ENCODE data around the gene CCDC15. TPM values are rescaled to one million over a fixed set of nuclear protein-coding genes. Genes with fewer than 3 reads are reported as not detected.

Gene CCDC15
- total RNA-seq, 1 donor from 2014 or later = 4.0 TPM

- H3K36me3 Mint-ChIP-seq (ENCODE audit: insufficient read depth) = no peaks in the 10 kb centered on the region
- no peak for TF ChIP-seq CTCF (IDR thresholded peaks at IDR 0.05; ENCODE audit: unreplicated experiment)
- DNase-seq (ENCODE audit: low spot score, unreplicated experiment) = no peak
- no peaks in the 10 kb centered on the region for H3K9me3 Mint-ChIP-seq (ENCODE audit: low read depth)
- no peak overlapping the region for H3K27ac Mint-ChIP-seq
- no peaks in the 10 kb centered on the region for H3K4me1 Mint-ChIP-seq (ENCODE audit: low read depth)
- peaks cover 16% of the 10 kb centered on the region for H3K27me3 Mint-ChIP-seq
- H3K4me3 Mint-ChIP-seq (ENCODE audit: low read depth) = no peak overlapping the region
These were observed 129.5 kb downstream of the CCDC15 start for GRCh38 chr11:125083312-125084056.

GRCh38 chr11:125084057-125084416 lies 130.0 kb downstream of the CCDC15 start:
- no peak for DNase-seq (ENCODE audit: low spot score, unreplicated experiment)
- no peak overlapping the region for H3K4me3 Mint-ChIP-seq (ENCODE audit: low read depth)
- H3K9me3 Mint-ChIP-seq (ENCODE audit: low read depth) = no peaks in the 10 kb centered on the region
- no peak for TF ChIP-seq CTCF (IDR thresholded peaks at IDR 0.05; ENCODE audit: unreplicated experiment)
- H3K27me3 Mint-ChIP-seq = peaks cover 13% of the 10 kb centered on the region
- no peak overlapping the region for H3K27ac Mint-ChIP-seq
- no peaks in the 10 kb centered on the region for H3K36me3 Mint-ChIP-seq (ENCODE audit: insufficient read depth)
- no peaks in the 10 kb centered on the region for H3K4me1 Mint-ChIP-seq (ENCODE audit: low read depth)

GRCh38 chr11:125084761-125085231 lies 130.8 kb downstream of the CCDC15 start:
- H3K27me3 Mint-ChIP-seq = peaks cover 13% of the 10 kb centered on the region
- no peak overlapping the region for H3K4me3 Mint-ChIP-seq (ENCODE audit: low read depth)
- DNase-seq (ENCODE audit: low spot score, unreplicated experiment) = no peak

DNA sequence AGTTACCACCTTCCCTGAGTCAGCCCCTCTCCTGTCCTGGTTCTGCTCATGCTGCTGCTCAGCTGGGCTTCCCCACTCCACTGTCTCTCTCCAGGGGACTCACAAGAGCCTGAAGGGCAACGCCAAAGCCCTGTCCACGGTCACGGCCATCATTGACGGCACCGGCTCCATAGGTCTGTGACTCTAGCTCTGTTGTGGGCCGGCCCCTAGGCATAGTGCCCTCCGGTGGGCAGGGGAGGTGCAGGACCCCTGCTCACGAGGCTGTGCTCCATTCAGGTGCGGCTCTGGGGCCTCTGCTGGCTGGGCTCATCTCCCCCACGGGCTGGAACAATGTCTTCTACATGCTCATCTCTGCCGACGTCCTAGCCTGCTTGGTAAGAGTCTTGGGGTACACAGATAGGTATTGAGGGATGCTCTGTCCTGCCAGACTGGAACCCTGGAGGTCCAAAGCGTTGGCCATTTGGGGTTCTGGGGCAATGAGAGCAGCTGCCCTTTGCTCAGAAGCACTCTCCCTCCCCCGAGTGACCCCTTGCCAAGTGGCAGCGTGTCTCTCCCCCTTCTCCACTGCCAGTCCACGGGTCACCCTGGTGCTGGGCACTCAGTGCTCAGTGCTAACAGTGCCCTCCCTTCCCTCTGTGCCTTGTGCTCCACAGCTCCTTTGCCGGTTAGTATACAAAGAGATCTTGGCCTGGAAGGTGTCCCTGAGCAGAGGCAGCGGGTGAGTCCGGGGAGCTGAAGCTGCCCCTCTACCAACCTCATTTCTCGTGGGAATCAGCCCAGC lies 131.5 kb downstream of the CCDC15 start:
- H3K36me3 Mint-ChIP-seq (ENCODE audit: insufficient read depth) = no peaks in the 10 kb centered on the region
- no peak overlapping the region for H3K27ac Mint-ChIP-seq
- peaks cover 13% of the 10 kb centered on the region for H3K27me3 Mint-ChIP-seq
- TF ChIP-seq CTCF (IDR thresholded peaks at IDR 0.05; ENCODE audit: unreplicated experiment) = no peak
- H3K4me1 Mint-ChIP-seq (ENCODE audit: low read depth) = no peaks in the 10 kb centered on the region
- H3K9me3 Mint-ChIP-seq (ENCODE audit: low read depth) = no peaks in the 10 kb centered on the region
- no peak overlapping the region for H3K4me3 Mint-ChIP-seq (ENCODE audit: low read depth)
- DNase-seq (ENCODE audit: low spot score, unreplicated experiment) = no peak

More at GRCh38 chr11:125084761-125085231, 130.8 kb downstream of the CCDC15 start:
- Mint-ChIP-seq H3K9me3 (ENCODE audit: low read depth) (no peaks in the 10 kb centered on the region), H3K36me3 (ENCODE audit: insufficient read depth) (no peaks in the 10 kb centered on the region), H3K4me1 (ENCODE audit: low read depth) (no peaks in the 10 kb centered on the region), H3K27ac (no peak overlapping the region)
- no peak for TF ChIP-seq CTCF (IDR thresholded peaks at IDR 0.05; ENCODE audit: unreplicated experiment)

- H3K27ac Mint-ChIP-seq = peak overlapping the region; percentile 21
- H3K27me3 Mint-ChIP-seq = peaks cover 13% of the 10 kb centered on the region
- H3K4me1 Mint-ChIP-seq (ENCODE audit: low read depth) = no peaks in the 10 kb centered on the region
- peaks cover 1% of the 10 kb centered on the region for H3K36me3 Mint-ChIP-seq (ENCODE audit: insufficient read depth)
- no peaks in the 10 kb centered on the region for H3K9me3 Mint-ChIP-seq (ENCODE audit: low read depth)
- no peak overlapping the region for H3K4me3 Mint-ChIP-seq (ENCODE audit: low read depth)
- TF ChIP-seq CTCF (IDR thresholded peaks at IDR 0.05; ENCODE audit: unreplicated experiment) = no peak
- no peak for DNase-seq (ENCODE audit: low spot score, unreplicated experiment)
These were observed 132.8 kb downstream of the CCDC15 start for GRCh38 chr11:125086633-125087296.
